Testis (tissue), 3 donors: Measurements from ENCODE around the gene CUX1. TPM values are rescaled to one million over a fixed set of nuclear protein-coding genes. Genes with fewer than 3 reads are reported as not detected.
"Not testable (repeated sequence)": the region's sequence is repeated elsewhere in the genome, so short reads cannot be mapped to it uniquely, and the experiment has no call there.

Source experiments
- DNase-seq: peaks from one replicate; pipeline ENCODE4 v3.0.0-alpha.2; 2019
- H3K27ac ChIP-seq, 2 donors: fragments of 200-600 bp; sonication (generic); one replicate each; pipeline ENCODE4 v1.5.1; 2019
- H3K27me3 ChIP-seq: fragments of 200-600 bp; sonication (generic); one replicate; pipeline ENCODE4 v1.5.1; 2019
- H3K36me3 ChIP-seq: fragments of 200-600 bp; sonication (generic); one replicate; pipeline ENCODE4 v1.5.1; 2017; ENCODE audit warnings: low read depth; ENCODE audit errors: missing control alignments
- H3K4me1 ChIP-seq: fragments of 200-600 bp; sonication (generic); one replicate; pipeline ENCODE4 v1.5.1; 2019
- H3K4me3 ChIP-seq, 2 donors: fragments of 200-600 bp; sonication (generic); one replicate each; pipeline ENCODE4 v1.5.1; 2017 to 2019
- H3K9me3 ChIP-seq: fragments of 200-600 bp; sonication (generic); one replicate; pipeline ENCODE4 v1.5.1; 2017
- CTCF ChIP-seq, 3 experiments: fragments of 450-650 bp in 2 of 3; fragments of 200-600 bp in 1 of 3; sonication (generic) in 1 of 3; IDR thresholded peaks; one replicate each; pipeline ENCODE4 v1.5.1; 2016 to 2019; ENCODE audit warnings: antibody characterized with exemption in 3 of 3, mild to moderate bottlenecking in 2 of 3, moderate library complexity in 1 of 3
- POLR2A ChIP-seq: fragments of 450-650 bp; IDR thresholded peaks from one replicate; pipeline ENCODE4 v1.6.1; 2017; ENCODE audit warnings: antibody characterized with exemption, mild to moderate bottlenecking, moderate library complexity
- WGBS, 2 donors: methylation state at CpG; one replicate each; pipeline ENCODE4 v1.1.5; 2018; 5-methylcytosine and 5-hydroxymethylcytosine counted together
- intact Hi-C: fragments of 100-400 bp; cut with DNase I; formaldehyde crosslinking; loops from one replicate; pipeline ENCODE4 v1.15.1; 2023; ENCODE audit warnings: low total_unique reads
- polyA plus RNA-seq: library from polyadenylated mRNA; stranded (reverse); fragments of 350-450 nt; fragmentation: Illumina TruSeq; extraction: RNeasy Lipid Tissue Mini Kit (QIAGEN cat#74804); gene quantifications from one replicate; pipeline ENCODE4 v1.2.3, GENCODE V29; 2014; ENCODE audit warnings: low read depth, low replicate concordance; ENCODE audit not compliant: insufficient read depth
- total RNA-seq, 2 donors: library from RNA; depleted of rRNA; stranded (reverse); fragments of >200 nt; gene quantifications; one replicate each; pipeline ENCODE4 v1.2.3, GENCODE V29; 2016

Gene CUX1
- total and polyA plus RNA-seq, 3 donors from 2014 or later, result 30.8 to 46.3 (median 43.1) TPM

GRCh38 chr7:101917566-101917965 lies 100.1 kb downstream of the CUX1 start:
- H3K36me3 ChIP-seq, result no peaks in the 10 kb centered on the region
- intact Hi-C loops, result no loop called here
- no peak overlapping the region for H3K4me3 ChIP-seq
- WGBS, 2 donors, result 90 to 94% methylated on average over 11 of the region's 11 CpGs
- peaks cover 12% of the 10 kb centered on the region for H3K4me1 ChIP-seq
- no peak for DNase-seq
- no peaks in the 10 kb centered on the region for H3K9me3 ChIP-seq
- H3K27me3 ChIP-seq, result no peaks in the 10 kb centered on the region
- no peak overlapping the region for H3K27ac ChIP-seq
- no peak for TF ChIP-seq CTCF (IDR thresholded peaks at IDR 0.05)
- TF ChIP-seq POLR2A, result no peak

GRCh38 chr7:101918426-101918825 lies 101.0 kb downstream of the CUX1 start:
- Histone ChIP-seq H3K4me3 (no peak overlapping the region), H3K9me3 (no peaks in the 10 kb centered on the region), H3K27ac (no peak overlapping the region), H3K27me3 (no peaks in the 10 kb centered on the region), H3K4me1 (peaks cover 5% of the 10 kb centered on the region), H3K36me3 (no peaks in the 10 kb centered on the region)
- intact Hi-C loops, result no loop called here
- WGBS, 2 donors, result 92 to 100% methylated on average over 6 to 9 of the region's 9 CpGs
- no peak for DNase-seq
- TF ChIP-seq CTCF (IDR thresholded peaks at IDR 0.05) (no peak), POLR2A (no peak)

DNA sequence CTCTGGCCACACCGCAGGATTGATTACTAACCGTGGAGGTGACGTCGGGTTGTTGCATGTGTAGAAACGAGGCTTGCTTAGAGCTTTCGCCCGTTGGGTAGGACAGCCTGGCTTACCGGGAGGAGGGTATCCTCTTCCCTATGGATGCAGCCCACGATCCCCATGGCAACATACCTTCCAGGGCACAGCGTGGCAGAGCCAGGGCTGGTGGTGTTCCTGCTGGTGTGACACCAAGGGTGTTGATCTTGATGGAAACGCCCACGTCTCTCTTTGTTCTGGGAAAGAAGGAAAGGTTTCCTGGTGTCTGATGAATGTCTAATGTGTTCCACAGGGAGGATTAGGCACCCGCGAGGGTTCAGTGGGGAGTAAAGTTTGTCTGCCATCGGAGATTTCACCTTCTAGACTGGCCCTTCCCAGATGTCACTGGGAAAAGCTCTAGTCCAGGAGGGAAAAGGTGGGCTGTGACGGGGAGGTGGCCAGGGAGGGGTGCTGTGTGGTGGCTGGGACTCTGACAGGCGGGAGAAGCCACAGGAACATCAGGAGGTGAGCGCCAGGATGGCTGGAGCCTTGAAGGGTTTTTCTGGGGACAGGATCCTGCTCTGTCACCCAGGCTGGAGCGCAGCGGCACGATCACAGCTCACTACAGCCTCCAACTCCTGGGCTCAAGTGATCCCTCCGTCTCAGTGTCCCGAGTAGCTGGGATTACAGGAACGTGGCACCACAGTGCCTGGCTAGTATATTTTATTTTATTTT lies 102.1 kb downstream of the CUX1 start:
- Histone ChIP-seq H3K27me3 (no peaks in the 10 kb centered on the region), H3K4me1 (no peaks in the 10 kb centered on the region), H3K9me3 (no peaks in the 10 kb centered on the region), H3K4me3 (no peak overlapping the region), H3K27ac (no peak overlapping the region), H3K36me3 (no peaks in the 10 kb centered on the region)
- no peak for DNase-seq
- no peak for TF ChIP-seq CTCF (IDR thresholded peaks at IDR 0.05)
- no peak for TF ChIP-seq POLR2A
- 89 to 95% methylated on average over 22 to 24 of the region's 24 CpGs for WGBS, 2 donors
- intact Hi-C loops, result no loop called here

DNA sequence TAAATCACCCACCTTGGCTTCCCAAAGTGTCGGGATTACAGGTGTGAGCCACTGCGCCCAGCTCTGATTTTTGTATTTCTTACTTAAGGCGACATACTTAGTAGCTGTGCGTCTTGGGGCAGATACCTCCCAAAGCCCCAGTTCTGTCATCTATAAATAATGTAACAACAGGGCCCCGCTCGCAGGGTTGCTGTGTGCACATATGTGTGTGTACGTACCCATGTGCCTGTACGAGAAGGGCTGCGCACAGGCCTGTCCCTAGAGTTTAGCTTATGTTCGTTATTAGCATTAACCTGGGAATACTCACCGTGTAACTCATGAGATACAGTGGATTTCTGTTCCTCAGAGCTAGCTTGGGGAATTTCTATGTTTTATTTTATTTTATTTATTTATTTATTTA lies 103.6 kb downstream of the CUX1 start:
- Histone ChIP-seq H3K36me3 (no peaks in the 10 kb centered on the region), H3K27me3 (no peaks in the 10 kb centered on the region), H3K4me3 (no peak overlapping the region), H3K9me3 (no peaks in the 10 kb centered on the region), H3K4me1 (no peaks in the 10 kb centered on the region), H3K27ac (no peak overlapping the region)
- TF ChIP-seq POLR2A, result no peak
- TF ChIP-seq CTCF (IDR thresholded peaks at IDR 0.05), result no peak
- intact Hi-C loops, result no loop called here
- no peak for DNase-seq
- 98% methylated on average over 11 of the region's 11 CpGs for WGBS, 2 donors

DNA sequence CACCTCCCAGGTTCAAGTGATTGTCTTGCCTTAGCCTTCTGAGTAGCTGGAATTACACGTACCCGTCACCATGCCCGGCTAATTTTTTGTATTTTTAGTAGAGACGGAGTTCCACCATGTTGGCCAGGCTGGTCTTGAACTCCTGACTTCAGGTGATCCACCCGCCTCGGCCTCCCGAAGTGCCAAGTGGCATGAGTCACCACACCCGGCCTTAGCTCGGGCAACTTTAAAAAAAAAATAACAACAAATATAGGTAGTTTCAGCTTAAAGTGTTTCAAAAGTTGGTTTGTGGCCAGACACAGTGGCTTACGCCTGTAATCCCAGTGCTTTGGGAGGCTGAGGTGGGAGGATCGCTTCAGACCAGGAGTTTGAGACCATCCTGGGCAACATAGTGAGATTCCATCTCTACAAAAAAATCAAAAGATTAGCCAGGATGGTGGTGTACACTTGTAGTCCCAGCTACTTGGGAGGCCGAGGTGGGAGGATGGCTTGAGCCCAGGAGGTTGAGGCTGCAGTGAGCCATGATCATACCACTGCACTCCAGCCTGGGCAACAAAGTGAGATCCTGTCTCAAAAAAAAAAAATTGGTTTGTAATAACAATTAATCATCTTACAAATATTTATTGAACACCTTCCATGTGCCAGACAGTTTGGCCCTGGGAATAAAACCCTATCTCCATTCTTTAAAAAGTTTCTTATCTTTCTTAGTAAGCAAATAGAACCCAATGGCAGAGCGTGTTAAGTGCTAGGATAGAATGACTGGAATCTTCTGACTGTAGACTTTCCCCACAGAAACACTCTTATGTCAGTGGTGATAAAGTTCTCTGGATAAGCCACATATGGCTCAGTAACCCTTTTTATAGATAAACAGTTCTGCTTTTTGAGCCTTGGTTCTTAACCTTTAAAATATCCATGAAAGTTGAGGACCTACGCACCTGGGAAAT lies 104.4 kb downstream of the CUX1 start:
- DNase-seq, H3K4me3 ChIP-seq, H3K9me3 ChIP-seq, H3K4me1 ChIP-seq, H3K27ac ChIP-seq, H3K27me3 ChIP-seq, H3K36me3 ChIP-seq, intact Hi-C loops: not testable (repeated sequence)
- 92 to 94% methylated on average over 14 of the region's 14 CpGs for WGBS, 2 donors
